SIG-M5 treated with dmso at 0.1 percent for 504 hours (cell line): ENCODE results near the gene SHC3.

Experiments
- DNase-seq: peaks from one replicate; lab custom pipeline; 2025; ENCODE audit not compliant: unreplicated experiment; lab: John Stamatoyannopoulos, UW

Gene SHC3

DNA sequence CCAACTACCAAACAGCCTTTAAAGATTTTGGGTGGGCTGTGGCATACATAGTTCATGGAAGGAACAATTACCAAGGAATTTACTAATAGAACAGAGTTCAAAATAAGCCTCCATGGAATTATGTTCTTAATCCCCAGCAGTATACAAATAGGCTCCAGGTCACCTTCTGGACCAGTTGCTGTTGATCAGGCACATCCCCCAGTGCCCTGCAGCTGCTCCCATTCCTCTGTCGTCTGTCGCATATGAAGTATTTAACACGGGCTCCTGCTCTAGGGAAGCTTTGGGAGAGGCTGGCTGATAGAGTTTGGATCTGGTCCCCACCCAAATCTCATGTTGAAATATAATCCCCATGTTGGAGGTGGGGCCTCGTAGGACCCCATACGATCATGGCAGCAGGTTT, 17.8 kb downstream of the SHC3 start:
- no peak for DNase-seq

DNA sequence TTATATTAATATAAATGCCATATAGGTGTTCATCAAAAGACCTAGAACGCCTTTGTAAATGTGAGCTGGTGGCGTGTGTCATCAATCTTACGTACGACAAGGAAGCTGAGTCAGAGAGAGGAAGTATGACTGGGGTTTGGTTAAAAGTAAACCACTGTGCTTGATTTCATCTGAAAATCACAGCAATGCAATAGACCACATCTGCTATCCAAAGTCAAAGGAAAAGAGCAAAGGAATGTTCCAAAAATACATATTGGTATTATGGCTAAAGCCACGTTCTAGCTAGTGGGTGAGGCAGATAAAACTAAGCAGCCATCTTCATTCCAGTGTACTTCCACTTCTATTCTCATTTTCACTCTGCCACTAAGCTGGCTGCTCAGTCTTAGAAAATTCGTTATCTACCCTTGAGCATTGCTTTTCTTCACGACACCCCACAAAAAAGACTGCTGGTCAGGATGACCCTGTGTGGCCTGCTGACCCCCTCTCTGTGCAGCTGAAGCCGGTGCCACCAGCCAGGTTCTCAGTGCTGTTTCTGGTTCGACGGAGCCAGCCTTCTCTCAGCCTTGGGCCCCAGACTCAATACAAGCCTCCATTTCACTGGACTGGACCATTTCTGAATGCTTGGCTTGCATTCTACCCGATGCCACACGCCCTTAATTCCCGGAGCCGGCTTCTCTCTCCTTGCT, 23.8 kb downstream of the SHC3 start:
- peak; percentile 35 for DNase-seq

DNA sequence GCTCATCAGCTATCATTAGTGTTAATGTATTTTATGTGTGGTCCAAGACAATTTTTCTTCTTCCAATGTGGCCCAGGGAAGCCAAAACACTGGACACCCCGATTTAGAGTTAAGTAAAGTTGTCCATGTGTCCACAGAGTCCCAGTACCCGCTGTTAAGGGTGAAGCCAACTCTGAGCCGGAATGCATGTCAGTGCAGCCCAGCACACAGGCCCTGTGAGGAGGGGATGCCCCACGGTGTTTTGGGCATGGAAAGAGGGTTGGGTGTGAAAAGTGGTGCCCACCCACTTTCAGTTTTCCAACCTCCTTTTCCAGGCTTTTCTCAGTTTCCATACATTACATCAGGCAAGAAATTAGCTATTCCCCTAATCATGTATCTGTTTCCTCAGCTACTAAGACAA, 24.4 kb downstream of the SHC3 start:
- no peak for DNase-seq

GRCh38 chr9:89153232-89154017, 25.2 kb downstream of the SHC3 start:
- no peak for DNase-seq

DNA sequence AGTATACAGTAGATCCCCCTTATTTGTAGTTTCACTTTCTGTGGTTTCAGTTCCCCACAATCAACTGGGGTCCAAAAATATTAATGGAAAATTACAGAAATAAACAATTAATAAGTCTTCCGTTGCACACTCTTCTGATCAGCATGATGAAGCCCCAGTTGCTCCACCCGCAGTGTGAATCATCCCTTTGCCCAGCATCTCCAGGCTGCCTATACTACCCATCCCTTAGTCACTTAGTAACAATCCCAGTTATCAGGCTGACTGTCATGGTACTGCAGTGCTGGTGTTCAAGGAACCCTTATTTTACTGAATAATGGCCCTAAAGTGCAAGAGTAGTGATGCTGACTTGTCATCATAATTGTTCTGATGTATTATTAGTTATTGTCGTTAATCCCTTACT, 28.9 kb downstream of the SHC3 start:
- DNase-seq, result no peak

DNA sequence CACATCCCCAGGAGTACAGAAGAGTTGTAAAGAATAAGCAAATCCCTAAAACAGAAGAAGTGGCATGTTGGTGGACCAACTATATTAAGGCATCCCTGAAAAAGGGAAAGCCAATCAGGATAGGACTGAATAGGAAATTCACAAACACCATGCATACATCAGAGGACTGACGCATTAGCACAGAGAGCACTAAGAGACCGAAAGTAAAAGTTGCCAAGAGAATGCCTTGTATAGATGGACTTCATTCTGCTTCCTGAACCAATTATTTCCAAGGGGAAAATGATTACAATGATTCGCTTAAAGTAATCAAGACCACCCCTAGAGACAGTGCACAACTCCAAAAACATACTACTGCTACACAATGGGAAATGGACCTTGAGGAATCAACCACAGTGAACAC, 33.5 kb downstream of the SHC3 start:
- no peak for DNase-seq

DNA sequence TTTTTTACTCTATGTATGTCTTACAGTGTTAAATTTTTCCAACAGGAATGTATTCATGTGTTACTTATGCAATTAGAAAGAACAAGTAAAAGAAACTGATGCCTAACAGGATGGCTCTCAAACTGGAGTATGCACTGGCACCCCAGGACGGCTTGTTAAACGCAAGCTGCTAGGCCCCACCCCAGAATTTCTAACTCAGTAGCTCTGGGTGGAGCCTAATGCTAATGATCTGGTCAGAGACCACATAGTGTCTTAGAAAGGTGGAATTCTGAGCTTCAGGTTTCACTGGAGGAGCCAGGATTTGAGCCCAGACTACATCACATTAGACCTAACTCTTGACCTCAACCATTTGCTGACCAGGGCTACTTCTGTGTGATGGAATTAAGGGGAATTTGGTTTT, 34.4 kb downstream of the SHC3 start:
- DNase-seq, result no peak

DNA sequence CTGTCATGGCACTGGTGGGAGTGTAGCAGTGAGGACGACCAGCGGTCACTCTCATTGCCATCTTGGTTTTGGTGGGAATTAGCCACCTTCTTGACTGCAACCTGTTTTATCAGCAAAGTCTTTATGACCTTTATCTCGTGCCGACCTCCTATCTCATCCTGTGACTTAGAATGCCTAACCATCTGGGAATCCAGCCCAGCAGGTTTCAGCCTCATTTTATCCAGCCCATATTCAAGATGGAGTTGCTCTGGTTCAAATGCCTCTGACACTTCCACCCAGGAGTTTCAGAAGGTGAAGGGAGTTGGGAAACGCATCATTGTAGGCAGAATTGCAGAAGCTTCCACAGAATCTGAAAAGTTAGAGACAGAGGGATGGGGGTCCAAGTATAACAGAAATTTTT, 35.4 kb downstream of the SHC3 start:
- no peak for DNase-seq

GRCh38 chr9:89139455-89139854, 39.2 kb downstream of the SHC3 start:
- no peak for DNase-seq

DNA sequence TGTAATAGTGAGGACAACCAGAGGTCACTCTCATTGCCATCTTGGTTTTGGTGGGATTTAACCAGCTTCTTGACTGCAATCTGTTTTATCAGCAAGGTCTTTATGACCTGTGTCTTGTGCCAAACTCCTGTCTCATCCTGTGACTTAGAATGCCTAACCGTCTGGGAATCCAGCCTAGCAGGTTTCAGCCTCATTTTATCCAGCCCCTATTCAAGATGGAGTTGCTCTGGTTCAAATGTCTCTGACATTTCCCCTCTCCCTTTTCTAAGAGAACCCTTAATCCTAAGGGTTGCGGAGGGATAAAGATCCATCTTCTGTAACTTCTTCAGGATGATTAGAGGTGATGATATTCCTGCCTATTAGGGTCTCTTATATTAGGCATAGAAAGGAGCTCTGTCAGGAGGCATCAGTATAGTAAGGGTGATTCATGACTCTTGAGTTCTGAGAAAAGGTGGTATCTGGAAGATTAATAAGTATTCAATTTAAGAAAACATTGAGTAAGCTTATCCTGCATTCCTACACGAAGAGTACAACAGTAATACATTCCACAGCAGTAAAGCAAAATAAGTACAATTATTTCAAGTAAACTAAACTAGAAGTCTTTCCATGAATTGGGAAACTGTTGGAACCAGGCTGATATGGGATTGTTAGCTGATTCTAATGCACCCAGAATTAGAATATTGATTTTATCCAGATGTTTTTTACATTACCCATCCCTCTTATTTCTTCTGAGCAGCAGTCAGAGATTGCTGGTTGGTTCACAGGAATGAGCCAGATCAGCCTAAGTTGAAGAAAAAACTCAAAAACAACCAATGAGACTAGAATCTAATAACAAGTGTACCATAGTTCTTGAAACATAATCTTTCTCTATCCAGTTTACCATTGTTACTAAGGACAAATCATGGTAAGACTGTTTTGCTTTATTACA, 39.9 kb downstream of the SHC3 start:
- no peak for DNase-seq

- no peak for DNase-seq
Measured at GRCh38 chr9:89137542-89138462, 40.8 kb downstream of the SHC3 start.

GRCh38 chr9:89135591-89136166, 42.9 kb downstream of the SHC3 start:
- DNase-seq, result no peak

DNA sequence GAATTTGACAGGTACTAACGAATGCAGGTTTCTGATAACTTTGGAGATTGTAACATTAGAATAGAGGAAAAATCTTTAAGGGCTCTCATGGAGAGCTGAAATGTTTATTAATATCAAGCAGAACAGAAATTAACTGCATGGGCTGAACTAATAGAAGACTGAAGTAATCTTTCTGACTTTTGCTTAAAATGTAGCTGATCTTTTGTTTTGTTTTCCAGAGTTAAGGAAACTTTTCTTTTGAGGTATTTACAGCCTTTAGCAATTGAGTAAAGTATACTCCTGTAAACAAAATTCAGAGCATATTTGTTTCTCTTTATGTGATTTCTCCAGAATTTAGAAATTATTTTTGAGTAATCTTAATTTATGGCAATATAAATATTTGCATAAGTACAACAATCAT, 43.9 kb downstream of the SHC3 start:
- DNase-seq, result no peak

DNA sequence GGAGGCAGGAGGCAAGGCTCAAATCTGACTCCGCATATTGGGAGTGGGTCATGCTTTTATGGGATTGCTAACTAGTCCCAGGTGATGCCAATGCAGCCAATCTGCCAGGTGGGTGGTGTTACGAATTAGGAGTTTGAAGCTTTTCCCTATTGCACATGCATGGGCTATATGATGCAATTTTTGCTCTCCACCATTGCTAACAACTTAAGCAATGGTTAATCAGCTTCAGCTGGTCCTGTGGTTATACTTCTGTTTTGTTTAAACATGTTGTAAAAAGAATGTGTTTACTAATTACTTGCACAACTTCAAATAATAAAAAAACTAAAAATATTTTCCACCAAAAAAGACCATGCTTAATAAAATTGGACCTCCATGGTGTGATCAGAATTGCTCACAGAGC, 55.7 kb downstream of the SHC3 start:
- no peak for DNase-seq

- no peak for DNase-seq
Measured at GRCh38 chr9:89120704-89121103, 57.9 kb downstream of the SHC3 start.

GRCh38 chr9:89116805-89117192, 61.8 kb downstream of the SHC3 start:
- no peak for DNase-seq

GRCh38 chr9:89116064-89116804, 62.4 kb downstream of the SHC3 start:
- no peak for DNase-seq

DNA sequence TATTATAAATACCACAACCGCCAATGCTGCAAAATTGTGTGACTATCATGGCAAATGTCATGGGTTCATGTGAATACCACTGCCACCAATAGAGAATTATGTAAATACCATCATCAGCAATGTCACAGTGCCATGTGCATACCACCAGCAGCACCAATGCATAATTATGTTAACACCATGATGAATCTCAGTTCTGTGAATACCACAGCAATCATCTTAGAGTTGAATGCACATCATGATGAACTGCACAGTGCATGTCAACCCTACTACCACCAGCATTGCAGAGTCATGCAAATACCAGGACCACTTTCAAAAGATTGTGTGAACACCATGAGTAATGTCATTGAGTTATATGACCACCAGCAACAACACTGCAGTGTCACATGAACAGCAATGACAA, 63.2 kb downstream of the SHC3 start:
- DNase-seq, result no peak

- no peak for DNase-seq
Measured at GRCh38 chr9:89114741-89115140, 63.9 kb downstream of the SHC3 start.

DNA sequence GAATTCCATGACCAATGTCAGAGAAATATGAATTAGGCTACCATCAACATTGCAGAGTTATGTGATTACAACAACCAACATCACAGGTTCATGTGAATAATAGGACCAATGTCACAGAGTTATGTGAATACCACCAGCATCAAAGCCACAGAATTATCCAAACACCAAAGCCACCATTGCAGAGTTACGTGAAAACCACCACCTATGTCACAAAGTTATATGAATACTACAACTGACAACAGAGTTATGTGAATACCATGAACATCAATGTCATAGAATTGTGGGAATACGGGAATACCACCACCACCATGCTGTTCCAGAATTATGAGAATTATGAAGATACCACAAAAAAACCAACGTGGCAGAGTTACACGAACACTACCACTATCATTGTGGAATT, 64.8 kb downstream of the SHC3 start:
- no peak for DNase-seq
